NK-92 (cell line): ENCODE results near the gene IMMT.
"Not testable (repeated sequence)": the region's sequence is repeated elsewhere in the genome, so short reads cannot be mapped to it uniquely, and the experiment has no call there.

Experiments
- DNase-seq: peaks from one replicate; lab custom pipeline; 2025; ENCODE audit not compliant: unreplicated experiment; lab: John Stamatoyannopoulos, UW

The IMMT gene

DNA sequence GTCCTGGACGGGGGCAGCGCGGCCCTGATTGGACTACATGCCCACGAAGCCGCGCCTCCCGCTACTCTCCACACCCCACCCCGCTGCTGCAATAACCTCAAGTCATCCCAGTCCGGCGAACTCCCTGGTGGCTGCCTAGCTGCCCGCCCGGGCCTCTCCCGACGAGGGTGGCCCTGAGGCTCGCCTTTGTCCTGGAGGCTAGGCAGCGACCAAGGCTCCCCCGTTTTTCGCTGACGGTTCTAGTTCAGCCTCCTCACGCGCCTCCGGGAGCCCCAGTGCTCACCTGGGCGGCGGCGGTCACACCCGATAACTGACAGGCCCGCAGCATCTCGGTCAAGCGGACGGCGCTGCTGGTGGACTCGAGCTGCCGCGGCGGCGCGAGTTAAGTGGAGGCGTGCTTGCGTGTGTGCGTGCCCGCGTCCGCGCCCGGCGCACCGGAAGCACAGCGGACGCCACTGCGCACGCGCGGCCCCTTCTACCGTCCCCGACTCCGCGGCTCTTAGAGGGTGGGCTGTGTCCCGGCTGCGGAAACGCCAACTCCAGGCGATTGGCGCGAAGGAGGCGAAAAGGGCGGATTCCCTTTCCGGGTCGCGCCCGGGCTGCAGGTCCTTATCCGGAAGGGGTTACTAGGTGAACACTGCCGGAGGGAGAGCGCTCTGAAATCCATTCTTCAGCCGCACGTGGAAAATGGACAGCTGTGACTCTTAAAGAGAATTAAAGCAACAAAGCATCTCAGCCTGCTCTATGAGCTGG lies at the start of gene IMMT:
TSS of gene IMMT (minus strand) at position 408 of the 753 bp plus-strand sequence. CDS start at position 328, 80 bp downstream.
- DNase-seq: peak; percentile 59

DNA sequence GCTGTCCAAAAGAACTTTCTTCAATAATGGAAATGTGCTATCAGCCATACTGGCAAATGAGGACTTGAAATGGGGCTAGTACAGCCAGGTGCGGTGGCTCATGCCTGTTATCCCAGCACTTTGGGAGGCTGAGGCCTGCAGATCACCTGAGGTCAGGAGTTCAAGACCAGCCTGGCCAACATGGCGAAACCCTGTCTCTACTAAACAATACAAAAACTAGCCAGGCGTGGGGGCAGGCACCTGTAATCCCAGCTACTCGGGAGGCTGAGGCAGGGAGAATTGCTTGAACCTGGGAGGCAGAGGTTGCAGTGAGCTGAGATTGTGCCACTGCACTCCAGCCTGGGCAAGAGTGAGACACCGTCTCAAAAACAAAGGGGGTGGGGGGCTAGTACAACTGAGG lies 49.5 kb upstream of the IMMT start:
- DNase-seq: not testable (repeated sequence)

DNA sequence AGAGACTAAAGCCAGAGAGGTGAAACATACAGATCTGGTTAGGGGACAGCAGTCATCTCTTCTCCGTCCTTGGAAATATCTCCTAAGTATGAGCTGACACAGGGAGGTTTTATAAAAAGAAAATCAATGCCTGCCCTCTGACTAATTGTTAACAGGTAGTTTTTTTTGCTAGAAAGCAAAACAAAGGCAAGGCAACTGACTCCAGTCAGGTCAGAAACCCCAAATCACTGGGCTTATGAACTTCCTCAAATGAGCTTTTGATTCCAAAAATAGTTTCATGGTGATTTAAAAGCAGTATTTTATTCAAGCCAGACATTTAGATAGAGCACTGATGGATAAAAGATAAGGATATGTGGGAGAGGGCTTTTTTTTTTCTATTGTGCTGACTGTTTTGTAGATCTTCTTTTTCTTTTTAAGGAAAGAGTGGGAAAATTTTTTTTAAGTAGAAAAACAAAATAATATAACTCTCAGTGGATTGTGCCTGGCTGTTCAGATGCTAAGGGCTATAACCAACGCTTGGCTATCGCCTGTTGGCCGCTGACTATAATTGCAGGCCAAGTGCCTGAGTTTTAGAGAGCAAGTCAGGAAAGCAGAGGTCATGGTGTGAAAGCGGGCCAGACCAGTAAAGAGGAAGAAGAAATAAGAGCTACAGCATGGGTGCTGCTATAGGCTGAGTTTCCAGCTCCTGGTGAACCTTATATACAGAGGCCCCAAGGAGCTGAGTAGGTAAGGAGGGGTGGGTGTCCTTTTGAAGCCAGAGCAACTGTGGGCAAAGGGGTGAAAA lies 48.9 kb upstream of the IMMT start:
- no peak for DNase-seq

DNA sequence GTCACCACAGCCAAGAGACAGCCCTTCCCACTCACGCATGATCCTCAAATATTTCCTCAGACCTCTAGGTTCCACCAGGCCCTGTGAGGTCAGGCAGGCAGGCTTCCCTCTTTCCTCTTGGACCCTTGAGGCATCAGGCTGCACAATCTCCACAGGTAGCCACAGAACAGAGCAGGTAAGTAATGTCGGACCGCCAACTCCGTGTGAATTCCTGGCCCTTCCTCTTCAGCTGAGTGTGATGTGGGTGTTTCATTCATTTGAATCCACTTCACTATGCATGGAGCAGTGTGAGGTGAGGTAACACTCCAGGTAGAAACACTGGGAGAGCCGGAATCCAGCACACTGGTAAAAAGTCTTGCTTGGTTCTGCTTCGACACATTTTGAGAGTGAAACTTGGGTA lies 48.0 kb upstream of the IMMT start:
- no peak for DNase-seq

DNA sequence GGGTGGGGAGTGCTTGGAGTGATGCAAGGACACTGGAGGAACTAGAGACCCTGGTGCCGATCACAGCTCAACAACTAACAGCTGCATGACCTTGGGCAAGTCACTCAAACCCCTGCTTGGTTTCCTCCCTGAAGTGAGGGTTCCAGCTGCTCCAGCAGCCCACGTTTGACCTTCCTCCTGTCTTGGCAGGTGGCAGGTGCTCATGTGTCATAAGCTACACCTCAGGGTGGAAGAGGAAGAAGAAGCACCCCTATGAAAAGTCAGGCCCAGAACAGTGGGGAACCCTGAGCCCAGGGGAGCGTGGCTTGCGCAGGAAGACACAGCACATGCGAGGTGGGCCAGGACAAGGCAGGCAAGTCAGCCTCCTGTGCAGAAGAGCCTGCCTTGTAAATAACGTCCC lies 46.3 kb upstream of the IMMT start:
- no peak for DNase-seq

DNA sequence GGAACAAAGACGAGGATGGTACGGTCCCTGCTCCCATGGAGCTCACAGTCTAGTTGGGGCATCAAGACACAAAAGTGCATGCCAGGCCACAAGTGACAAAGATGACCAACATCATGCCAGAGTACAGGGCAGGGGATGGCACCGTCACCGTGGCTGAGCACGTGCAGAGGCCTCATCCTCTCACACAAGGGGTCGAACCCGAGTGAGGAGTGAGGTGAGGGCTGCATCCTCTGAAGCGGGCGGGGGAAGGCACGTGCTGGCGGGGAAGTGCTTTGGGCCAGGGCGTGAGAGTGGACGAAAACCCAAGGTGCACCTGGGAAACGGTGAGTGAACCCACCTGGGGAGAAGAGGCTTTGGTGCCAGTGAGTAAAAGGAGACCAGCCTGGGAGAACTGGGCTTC lies 45.0 kb upstream of the IMMT start:
- no peak for DNase-seq

DNA sequence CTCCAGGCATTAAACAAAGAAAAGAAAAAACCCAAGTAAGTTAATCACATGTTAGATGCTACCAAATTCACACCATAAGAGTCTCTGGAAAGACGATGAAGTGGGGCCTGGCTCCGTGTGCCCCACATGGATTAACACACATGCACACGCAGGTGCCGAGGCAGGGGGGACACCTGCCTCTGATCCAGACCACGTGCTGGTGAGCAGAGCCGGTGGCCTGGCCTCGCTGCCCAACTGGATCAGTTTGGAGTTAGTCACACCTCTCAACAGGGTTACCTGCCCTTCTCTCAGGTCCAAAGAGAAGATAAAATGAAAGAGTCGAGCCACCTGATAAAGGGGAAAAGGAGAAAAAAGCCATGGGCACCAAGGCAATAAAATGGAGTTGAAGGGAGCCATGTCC lies 44.5 kb upstream of the IMMT start:
- DNase-seq: no peak

DNA sequence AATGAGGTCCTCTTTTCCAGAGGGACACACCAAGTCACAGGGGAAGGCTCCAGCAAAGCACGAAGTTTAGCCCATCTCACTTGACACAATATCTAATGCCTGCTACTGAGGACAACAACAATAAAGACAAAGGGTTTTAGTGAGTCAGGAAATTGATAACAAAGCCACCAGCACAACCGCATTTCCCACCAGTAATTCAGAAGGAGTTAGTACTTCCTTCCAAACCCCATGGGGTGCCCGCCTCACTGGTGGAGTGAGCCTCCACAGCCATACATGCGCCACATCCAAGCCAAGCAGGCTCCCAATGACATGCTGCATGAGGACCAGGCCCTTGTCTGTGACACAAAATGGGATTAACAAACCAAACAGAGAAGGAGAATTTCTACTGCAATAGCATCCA lies 44.1 kb upstream of the IMMT start:
- DNase-seq: no peak

DNA sequence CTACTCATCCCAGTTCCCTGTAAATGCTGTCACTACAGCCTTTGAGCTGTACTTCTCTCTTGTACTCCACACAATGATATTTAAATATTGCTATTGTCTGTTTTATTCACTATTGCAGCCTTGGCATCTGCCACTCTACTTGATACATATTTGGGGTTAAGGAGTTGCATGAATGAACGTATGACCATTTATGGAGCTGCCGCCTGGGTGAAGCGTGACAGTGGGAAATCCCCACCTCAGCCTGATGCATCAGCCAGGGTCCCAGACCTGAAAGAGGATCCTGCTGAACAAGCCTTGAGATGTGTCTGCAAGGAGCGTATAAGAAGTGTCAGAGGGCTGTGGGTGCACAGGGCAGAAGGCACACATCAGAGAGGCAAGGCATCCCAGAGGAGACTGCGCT lies 43.1 kb upstream of the IMMT start:
- no peak for DNase-seq

DNA sequence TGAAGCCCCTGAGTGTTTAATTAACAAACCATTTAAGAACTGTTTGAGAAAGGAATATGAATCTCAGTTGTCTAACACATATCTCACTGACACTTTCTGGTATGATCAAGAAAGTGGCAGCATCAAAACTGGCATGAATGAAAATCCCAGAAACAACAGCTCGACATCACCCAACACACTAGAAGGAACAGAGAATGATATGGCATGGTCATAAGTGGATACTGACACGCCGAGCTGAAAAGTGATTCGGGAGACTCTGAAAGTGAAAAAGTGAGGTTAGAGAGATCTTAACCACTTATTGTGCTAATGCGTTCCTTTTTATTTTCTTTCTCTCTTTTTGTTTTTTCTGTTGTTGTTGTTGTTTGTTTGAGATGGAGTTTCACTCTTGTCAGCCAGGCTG lies 41.9 kb upstream of the IMMT start:
- no peak for DNase-seq

DNA sequence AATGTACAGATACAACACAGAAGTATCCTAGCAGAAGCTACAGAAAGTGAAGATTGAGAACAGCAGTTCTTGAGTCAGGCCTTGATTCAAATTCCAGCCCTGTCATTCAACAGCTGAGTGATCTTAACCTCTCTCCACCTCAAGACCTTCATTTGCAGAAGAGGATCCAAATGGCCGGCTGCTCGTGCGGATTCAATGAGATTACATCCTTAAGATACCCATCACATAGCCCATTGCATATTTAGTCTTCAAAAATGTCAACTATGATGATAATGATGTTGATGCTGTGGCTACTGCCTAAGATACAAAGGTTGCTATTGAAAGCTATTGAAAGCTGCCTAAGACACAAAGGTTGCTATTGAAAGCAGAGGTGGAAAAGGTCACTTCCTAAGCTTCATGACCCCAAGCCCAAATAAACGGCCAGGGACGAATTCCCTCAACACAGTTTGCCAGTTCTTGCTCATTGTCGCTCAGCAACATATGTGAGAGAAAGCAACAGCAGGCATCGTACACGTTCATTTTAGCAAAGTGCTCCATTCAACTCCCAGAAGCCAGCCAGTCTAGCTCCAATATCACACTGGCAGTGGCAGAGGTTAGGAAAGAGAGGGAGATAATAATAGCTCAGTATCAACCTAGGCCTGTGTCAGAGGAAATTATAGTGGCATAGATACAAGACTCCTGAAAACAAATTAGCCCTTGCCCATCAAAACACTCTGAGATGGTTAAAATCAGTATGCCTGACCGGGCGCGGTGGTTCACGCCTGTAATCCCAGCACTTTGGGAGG lies 40.1 kb upstream of the IMMT start:
- DNase-seq: no peak

DNA sequence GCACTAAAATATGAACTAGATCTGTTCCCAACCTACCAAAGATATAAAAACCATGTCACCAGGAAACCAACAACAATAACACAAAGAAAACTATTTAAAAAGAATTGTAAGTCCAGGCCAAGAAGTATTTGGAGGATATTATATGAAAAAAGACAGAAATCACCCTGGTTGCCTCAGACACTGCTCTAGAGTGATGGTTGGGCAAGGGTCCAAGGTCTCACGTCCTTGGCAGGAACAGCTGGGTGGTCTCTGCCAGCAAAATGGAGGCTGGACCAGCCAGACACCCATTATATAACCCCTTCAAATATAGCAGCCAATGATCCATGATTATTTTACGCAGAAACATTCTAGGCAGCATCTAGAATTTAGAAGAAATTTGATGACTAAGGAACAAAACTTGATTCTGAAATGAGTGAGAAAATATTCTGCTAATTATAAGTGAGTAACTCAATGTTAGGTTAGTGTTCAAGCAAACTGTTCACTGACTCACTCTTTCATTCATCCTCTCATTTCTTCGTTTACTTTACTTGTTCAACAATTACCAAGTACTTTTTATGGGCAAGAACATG lies 39.4 kb upstream of the IMMT start:
- DNase-seq: no peak

DNA sequence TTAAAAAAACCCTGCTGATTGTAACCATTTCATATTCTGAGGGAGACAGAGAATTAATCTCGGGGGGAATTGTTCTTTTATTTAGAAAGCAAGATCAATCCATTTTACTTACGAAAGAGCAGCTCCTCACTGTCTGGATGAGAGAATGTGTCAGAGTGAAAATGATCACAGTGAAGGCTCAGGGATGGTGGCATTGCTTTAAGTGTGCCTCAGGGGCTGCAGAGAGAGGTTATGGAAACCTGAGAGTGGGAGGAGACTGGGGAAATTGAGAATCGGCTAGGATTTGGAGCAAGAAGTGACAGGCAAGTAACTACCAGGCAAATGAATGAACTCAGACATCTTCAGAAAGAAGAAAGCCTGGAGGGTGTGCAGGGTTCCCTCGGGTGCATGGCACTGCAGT lies 38.2 kb upstream of the IMMT start:
- DNase-seq: no peak

DNA sequence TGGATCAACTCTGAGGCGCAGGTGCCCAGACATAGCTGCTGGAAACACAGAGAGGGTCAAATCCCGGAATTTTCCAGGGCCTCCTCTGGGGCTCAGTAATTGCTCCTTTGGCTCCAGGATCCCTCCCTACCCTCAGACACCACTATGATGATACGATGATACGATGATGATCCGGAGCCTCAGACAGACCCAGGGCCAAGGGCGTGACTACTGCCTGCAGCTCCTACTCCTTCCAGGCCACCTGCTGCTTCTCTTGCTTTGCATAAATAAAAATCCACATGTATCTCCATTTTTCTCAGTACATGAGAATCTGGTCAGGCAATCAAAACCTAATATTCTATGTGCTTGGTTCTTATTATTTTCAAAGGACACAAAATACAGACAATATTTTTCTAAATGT lies 37.6 kb upstream of the IMMT start:
- no peak for DNase-seq

DNA sequence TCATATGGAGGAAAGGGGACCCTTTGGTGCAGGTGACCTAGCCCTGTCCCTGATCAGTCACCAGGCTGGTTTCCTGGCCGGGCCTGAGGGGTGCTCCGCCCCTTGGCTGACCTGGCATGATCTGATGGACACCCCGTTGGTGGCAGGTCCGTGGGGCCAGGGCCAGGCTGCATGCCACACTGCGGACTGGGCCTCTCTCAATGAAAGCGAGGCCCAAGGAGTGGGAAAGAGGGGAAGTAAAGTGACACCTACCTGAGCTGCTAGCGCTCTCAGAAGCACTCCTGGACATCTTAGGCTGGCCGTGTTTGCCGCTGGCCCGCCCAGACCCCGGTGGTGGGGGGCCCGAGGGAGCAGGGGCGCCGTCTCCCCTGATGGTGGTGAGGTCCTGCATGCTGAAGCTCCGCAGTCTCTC lies 37.1 kb upstream of the IMMT start:
- no peak for DNase-seq

DNA sequence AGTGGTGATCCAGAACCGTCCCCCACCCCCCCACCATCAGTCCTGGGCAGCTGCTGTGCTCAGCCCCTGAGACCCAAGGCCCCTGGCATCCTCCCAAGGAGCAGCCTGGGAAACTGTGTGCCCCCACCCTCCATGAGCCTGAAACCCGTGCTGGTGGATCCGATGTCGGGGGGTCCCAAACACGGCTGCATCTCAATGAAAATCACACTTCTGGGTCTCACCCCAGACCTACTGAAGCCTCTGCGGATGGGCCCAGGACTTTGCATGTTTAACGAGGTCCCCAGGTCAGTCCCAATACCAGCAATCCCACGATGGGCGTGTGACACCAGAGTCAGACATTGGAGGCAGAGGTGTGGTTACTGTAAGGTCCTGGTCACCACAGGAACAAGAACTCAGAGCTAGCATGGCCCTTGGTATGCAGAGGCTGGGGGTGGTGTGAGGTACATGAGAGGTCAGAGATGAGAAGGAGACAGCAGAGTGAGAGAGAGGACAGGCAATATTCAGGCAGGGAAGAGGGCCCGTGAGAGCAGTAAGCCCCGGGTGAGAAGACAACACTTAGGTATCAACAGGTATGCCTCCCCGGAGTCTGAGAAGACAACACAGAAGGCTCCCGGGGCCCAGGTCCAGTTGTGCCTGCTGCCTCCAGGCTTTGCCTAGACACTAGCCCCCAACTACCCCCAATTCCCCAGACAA lies 36.6 kb upstream of the IMMT start:
- no peak for DNase-seq

DNA sequence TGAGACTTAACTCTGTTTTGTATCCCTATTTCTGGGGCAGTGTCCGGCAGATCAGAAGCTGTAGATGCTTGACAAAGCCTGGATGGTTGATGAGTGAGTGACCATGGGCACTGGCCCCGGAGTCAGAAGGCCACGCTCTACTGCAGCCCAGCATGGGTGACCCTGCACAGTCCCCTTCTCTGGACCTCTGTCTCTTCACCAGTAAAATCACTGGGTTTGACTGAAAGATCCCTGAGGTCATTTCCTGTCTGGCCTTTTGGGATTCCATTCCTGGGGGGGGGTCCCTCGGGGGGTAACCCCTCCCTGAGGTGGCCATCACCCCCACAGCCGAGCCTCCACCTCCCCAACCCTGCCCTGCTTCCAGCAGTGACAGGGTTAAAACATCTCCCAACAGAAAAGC lies 35.7 kb upstream of the IMMT start:
- no peak for DNase-seq

DNA sequence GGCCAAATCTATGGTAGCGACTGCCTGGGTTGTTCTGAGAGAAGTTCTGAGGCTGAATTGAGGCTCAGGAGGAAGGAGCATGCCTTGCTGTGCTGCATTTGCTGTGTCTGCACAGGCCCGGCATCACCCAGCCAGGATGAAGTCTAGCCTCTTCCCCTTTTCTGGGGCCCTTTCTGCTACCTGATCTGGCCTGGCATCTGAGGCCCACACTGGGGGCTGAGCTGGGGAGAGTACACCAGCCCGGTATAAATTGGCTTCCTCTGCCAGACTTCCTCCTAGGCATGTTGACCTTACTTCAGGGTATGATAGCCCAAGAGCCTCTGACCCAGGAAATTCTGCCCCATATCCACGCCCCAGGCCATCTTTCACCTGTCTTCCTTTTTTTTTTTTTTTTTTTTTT lies 34.0 kb upstream of the IMMT start:
- no peak for DNase-seq

DNA sequence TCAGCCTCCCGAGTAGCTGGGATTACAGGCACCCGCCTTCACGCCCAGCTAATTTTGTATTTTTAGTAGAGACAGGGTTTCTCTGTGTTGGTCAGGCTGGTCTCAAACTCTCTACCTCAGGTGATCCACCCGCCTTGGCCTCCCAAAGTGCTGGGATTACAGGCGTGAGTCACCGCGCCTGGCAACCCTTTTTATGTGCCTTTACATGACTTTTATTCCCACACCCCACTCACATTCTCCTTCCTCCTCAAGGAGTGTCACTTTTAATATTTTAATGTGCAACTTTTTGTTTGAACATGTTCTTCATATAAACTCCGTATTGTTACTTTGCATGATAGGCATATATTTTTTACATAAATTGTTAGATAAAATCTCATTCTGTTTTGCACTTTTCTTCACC lies 33.3 kb upstream of the IMMT start:
- DNase-seq: not testable (repeated sequence)

DNA sequence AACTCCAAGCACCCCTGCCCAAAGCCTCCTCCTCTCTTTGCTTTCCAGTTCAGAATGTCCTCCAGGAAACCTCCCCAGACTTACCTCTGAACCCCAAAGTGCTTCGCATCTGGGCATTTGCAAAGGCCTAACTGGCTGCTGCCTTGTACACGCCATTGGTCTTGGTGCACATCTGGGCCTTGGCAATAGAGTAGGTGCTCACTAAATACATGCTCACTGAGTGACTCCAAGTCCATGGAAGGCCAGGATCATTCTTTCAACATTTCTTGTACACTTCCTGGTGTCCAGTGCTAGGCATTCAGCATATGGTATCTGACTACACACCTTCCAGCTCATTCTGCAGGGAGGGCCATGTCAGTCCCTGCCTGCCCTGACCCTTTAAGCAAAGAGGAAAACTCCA lies 32.4 kb upstream of the IMMT start:
- no peak for DNase-seq
